HUDEP-2 (cell line): ENCODE results near the gene FGGY.
"Not testable (repeated sequence)": the region's sequence is repeated elsewhere in the genome, so short reads cannot be mapped to it uniquely, and the experiment has no call there.

ENCODE experiments used
- DNase-seq, 76 experiments: peaks; one replicate each; lab custom pipeline; 2025; ENCODE audit not compliant: unreplicated experiment in 76 of 76; lab: John Stamatoyannopoulos, UW

FGGY gene

GRCh38 chr1:59477286-59477685, 180.4 kb downstream of the FGGY start:
- DNase-seq, result peak in 3 of 76 experiments; percentile 1 to 21 (median 7)

GRCh38 chr1:59477867-59478266, 181.0 kb downstream of the FGGY start:
- DNase-seq, result no peak

GRCh38 chr1:59478822-59479221, 181.9 kb downstream of the FGGY start:
- no peak for DNase-seq

- DNase-seq, result no peak
Observed at GRCh38 chr1:59480188-59480888, 183.4 kb downstream of the FGGY start.

- no peak for DNase-seq
Observed at GRCh38 chr1:59481881-59482505, 185.1 kb downstream of the FGGY start.

- DNase-seq, result no peak
Observed at GRCh38 chr1:59482986-59483385, 186.1 kb downstream of the FGGY start.

GRCh38 chr1:59484096-59484495, 187.2 kb downstream of the FGGY start:
- DNase-seq, result no peak

GRCh38 chr1:59485171-59485570, 188.3 kb downstream of the FGGY start:
- DNase-seq, result no peak

GRCh38 chr1:59485949-59486348, 189.1 kb downstream of the FGGY start:
- no peak for DNase-seq

GRCh38 chr1:59486615-59487014, 189.7 kb downstream of the FGGY start:
- DNase-seq, result no peak

GRCh38 chr1:59487335-59488031, 190.6 kb downstream of the FGGY start:
- no peak for DNase-seq

GRCh38 chr1:59492500-59492899, 195.6 kb downstream of the FGGY start:
- DNase-seq, result no peak

GRCh38 chr1:59494145-59494833, 197.4 kb downstream of the FGGY start:
- DNase-seq, result no peak

GRCh38 chr1:59496156-59496555, 199.3 kb downstream of the FGGY start:
- DNase-seq, result not testable (repeated sequence)

- DNase-seq, result no peak
Observed at GRCh38 chr1:59497616-59498015, 200.7 kb downstream of the FGGY start.

- no peak for DNase-seq
Observed at GRCh38 chr1:59498640-59499039, 201.7 kb downstream of the FGGY start.

- DNase-seq, result no peak
Observed at GRCh38 chr1:59499273-59499942, 202.5 kb downstream of the FGGY start.

GRCh38 chr1:59499943-59500569, 203.2 kb downstream of the FGGY start:
- DNase-seq, result no peak

- DNase-seq, result no peak
Observed at GRCh38 chr1:59500950-59501742, 204.3 kb downstream of the FGGY start.
